Activated T-cell treated with anti-CD3 and anti-CD28 coated beads, Interleukin-2, amount 50 U/mL, for 48 hours (primary cell): ENCODE measurements around the gene ADAM10.
"Not testable (repeated sequence)": the region's sequence is repeated elsewhere in the genome, so short reads cannot be mapped to it uniquely, and the experiment has no call there.

ENCODE experiments used
- DNase-seq, 2 experiments: peaks; one replicate each; pipeline ENCODE4 v3.0.0-alpha.2; 2020

ADAM10 gene

GRCh38 chr15:58665672-58666071 lies 83.8 kb downstream of the ADAM10 start:
- no peak for DNase-seq

GRCh38 chr15:58650102-58650501 lies 99.4 kb downstream of the ADAM10 start:
- no peak for DNase-seq

- DNase-seq, result no peak
These were observed 100.3 kb downstream of the ADAM10 start for GRCh38 chr15:58649175-58649574.

GRCh38 chr15:58643996-58644395 lies 105.5 kb downstream of the ADAM10 start:
- no peak for DNase-seq

GRCh38 chr15:58641660-58642059 lies 107.8 kb downstream of the ADAM10 start:
- DNase-seq, result no peak

- no peak for DNase-seq
These were observed 109.5 kb downstream of the ADAM10 start for GRCh38 chr15:58639992-58640391.

GRCh38 chr15:58639002-58639756 lies 110.3 kb downstream of the ADAM10 start:
- DNase-seq, result no peak

GRCh38 chr15:58632789-58633188 lies 116.7 kb downstream of the ADAM10 start:
- DNase-seq, result no peak

- no peak for DNase-seq
These were observed 118.2 kb downstream of the ADAM10 start for GRCh38 chr15:58631319-58631718.

GRCh38 chr15:58629625-58630024 lies 119.9 kb downstream of the ADAM10 start:
- DNase-seq, result no peak

- no peak for DNase-seq
These were observed 121.1 kb downstream of the ADAM10 start for GRCh38 chr15:58628206-58628947.

- DNase-seq, result no peak
These were observed 121.8 kb downstream of the ADAM10 start for GRCh38 chr15:58627701-58628100.

- no peak for DNase-seq
These were observed 122.5 kb downstream of the ADAM10 start for GRCh38 chr15:58627046-58627445.

- no peak for DNase-seq
These were observed 123.1 kb downstream of the ADAM10 start for GRCh38 chr15:58626378-58626777.

GRCh38 chr15:58622877-58623276 lies 126.6 kb downstream of the ADAM10 start:
- DNase-seq, result no peak

GRCh38 chr15:58620268-58620667 lies 129.2 kb downstream of the ADAM10 start:
- not testable (repeated sequence) for DNase-seq

GRCh38 chr15:58616171-58616570 lies 133.3 kb downstream of the ADAM10 start:
- no peak for DNase-seq

- no peak for DNase-seq
These were observed 137.5 kb downstream of the ADAM10 start for GRCh38 chr15:58611731-58612676.

- no peak for DNase-seq
These were observed 140.8 kb downstream of the ADAM10 start for GRCh38 chr15:58608711-58609110.

GRCh38 chr15:58608129-58608590 lies 141.3 kb downstream of the ADAM10 start:
- no peak for DNase-seq

- no peak for DNase-seq
These were observed 142.9 kb downstream of the ADAM10 start for GRCh38 chr15:58606577-58607080.

- no peak for DNase-seq
These were observed 143.5 kb downstream of the ADAM10 start for GRCh38 chr15:58605931-58606530.
